ENCODE measurements around the gene ZNF580. TPM values are rescaled to one million over a fixed set of nuclear protein-coding genes. Genes with fewer than 3 reads are reported as not detected.

ZNF580 gene
- total and polyA plus RNA-seq, 2 of the 8 experiments (the other 6 are each of a cell fraction or from before 2014, with no cell fraction given) = 12.0 to 24.6 TPM

- Histone ChIP-seq H2BK120ac (replicated peaks; ENCODE audit: low read depth, low read length) (peak within 1 kb of the TSS; percentile 11), H3K9me3 (ENCODE audit: insufficient read depth in 2 of 2, low read depth in 1 of 2, low read length in 1 of 2) (no peaks in the 10 kb centered on the region), H3K4me1 (replicated peaks in 1 of 4; ENCODE audit: control insufficient read depth in 3 of 4, insufficient read depth in 4 of 4, low read length in 3 of 4) (peaks cover 3 to 18% (median 10%) of the 10 kb centered on the region in 4 experiments; a peak in 6 of 7 replicates), H3K27me3 (replicated peaks in 1 of 4; ENCODE audit: control insufficient read depth in 3 of 4, extremely low read depth in 1 of 4, insufficient read depth in 3 of 4, low read length in 3 of 4) (no peaks in the 10 kb centered on the region), H3K56ac (replicated peaks; ENCODE audit: insufficient read length, low read depth, low read length) (peak within 1 kb of the TSS; percentile 94), H2AFZ (ENCODE audit: low read length) (peak within 1 kb of the TSS; percentile 99), H4K91ac (replicated peaks; ENCODE audit: insufficient read length, low read length) (peak within 1 kb of the TSS; percentile 98), H3K18ac (ENCODE audit: extremely low read depth, low read length) (peak within 1 kb of the TSS; percentile 100), H2BK15ac (ENCODE audit: low read length) (peak within 1 kb of the TSS; percentile 10; the same call in 1 of the 2 replicates), H3K4me2 (ENCODE audit: insufficient read depth in 1 of 2, low read depth in 2 of 2, low read length in 2 of 2) (peak within 1 kb of the TSS; percentile 81 to 94), H3K4ac (replicated peaks; ENCODE audit: insufficient read length, low read depth, low read length) (peak within 1 kb of the TSS; percentile 36), H3K27ac (ENCODE audit: low read depth, low read length) (peak within 1 kb of the TSS; percentile 98), H2AK5ac (ENCODE audit: low read depth, low read length) (peak within 1 kb of the TSS; percentile 96), H3K79me1 (ENCODE audit: low read depth, low read length) (peaks cover 5% of the 10 kb centered on the region; the same call in 1 of the 2 replicates), H2BK20ac (ENCODE audit: low read length) (0 out of 2 replicates have a peak within 1 kb of the TSS, but pooled peaks have one; percentile 13), H3K23ac (ENCODE audit: insufficient read length) (no peak within 1 kb of the TSS), H2BK12ac (ENCODE audit: low read depth, low read length) (peak within 1 kb of the TSS; percentile 98), H4K5ac (ENCODE audit: insufficient read length, low read depth, low read length) (peak within 1 kb of the TSS; percentile 96), H3K36me3 (ENCODE audit: control insufficient read depth in 2 of 4, insufficient read depth in 4 of 4, low read length in 3 of 4) (peaks cover 2 to 9% (median 4%) of the 10 kb centered on the region in 4 experiments; a peak in 3 of 8 replicates), H3K23me2 (ENCODE audit: low read depth, low read length) (peaks cover 13% of the 10 kb centered on the region), H3K9ac (replicated peaks in 1 of 4; ENCODE audit: extremely low read depth in 1 of 4, low read depth in 3 of 4, low read length in 3 of 4) (peak within 1 kb of the TSS; percentile 98 to 100 (median 99)), H4K8ac (ENCODE audit: extremely low read depth, insufficient read depth, low read length) (peak within 1 kb of the TSS; percentile 99), H2BK5ac (ENCODE audit: low read depth, low read length) (peak within 1 kb of the TSS; percentile 100), H3K79me2 (ENCODE audit: control insufficient read depth in 1 of 2, insufficient read depth in 2 of 2, low read length in 2 of 2) (peaks cover 44 to 47% of the 10 kb centered on the region in 2 experiments), H3K14ac (ENCODE audit: insufficient read length) (peak within 1 kb of the TSS; percentile 62), H4K20me1 (replicated peaks in 1 of 2; ENCODE audit: control insufficient read depth in 1 of 2, insufficient read depth in 2 of 2, low read length in 2 of 2) (peaks cover 19 to 20% of the 10 kb centered on the region in 2 experiments), H3K4me3 (ENCODE audit: extremely low read depth in 1 of 4, insufficient read depth in 2 of 4, low read depth in 3 of 4, low read length in 4 of 4) (peak within 1 kb of the TSS; percentile 84 to 93 (median 92))
- DNase-seq (ENCODE audit: low read depth in 1 of 2, low spot score in 2 of 2) (peak in 1 of 2 experiments; percentile 97), FAIRE-seq (no peak)
- WGBS, 2 experiments (ENCODE audit: extremely low coverage in 1 of 2, insufficient coverage in 1 of 2, insufficient read length in 1 of 2, insufficient replicate concordance in 2 of 2, low coverage in 1 of 2, low lambda C conversion rate in 2 of 2, missing lambda C conversion rate in 1 of 2) = 1% methylated on average over 34 of the region's 95 CpGs; no CpG with 5 or more reads in 1 of the 2 experiments
- ChIA-PET POLR2A (ENCODE audit: partially characterized antibody) (interaction anchor here (0.6 to 2.8 kb wide), 19 partner anchors 9 to 514 kb away, joined by 3 to 16 read pairs (median 5); partner anchors contain the start of genes EPN1, FIZ1, TMEM238 and ZNF524), CTCF (ENCODE audit: partially characterized antibody) (interaction anchor here (0.6 to 1.0 kb wide), 16 partner anchors 13 to 653 kb away, joined by 3 to 10 read pairs (median 3); no protein-coding TSS in a partner anchor)
- TF ChIP-seq BACH1 (IDR thresholded peaks at IDR 0.05; ENCODE audit: low read length) (no peak), SP4 (IDR thresholded peaks at IDR 0.05; ENCODE audit: low read length) (no peak), JUN (IDR thresholded peaks at IDR 0.05; ENCODE audit: low read depth, low read length) (no peak), ASH2L (IDR thresholded peaks at IDR 0.05; ENCODE audit: low read length) (peak; percentile 87), SIRT6 (IDR thresholded peaks at IDR 0.05; ENCODE audit: low read length) (no peak), PHF8 (conservative IDR thresholded peaks at IDR 0.05; ENCODE audit: low read depth, low read length) (peak; percentile 89), MAX (IDR thresholded peaks at IDR 0.05) (peak; percentile 87), GTF2F1 (IDR thresholded peaks at IDR 0.05; ENCODE audit: borderline replicate concordance, low read depth, low read length) (no peak), MAFK (IDR thresholded peaks at IDR 0.05; ENCODE audit: low read depth, low read length) (no peak), CHD2 (IDR thresholded peaks at IDR 0.05; ENCODE audit: low read length) (no peak), CREB1 (IDR thresholded peaks at IDR 0.05) (peak; percentile 60; the same call in 1 of the 2 replicates), ATF3 (IDR thresholded peaks at IDR 0.05; ENCODE audit: insufficient read depth, low read depth, low read length) (no peak)
Observed at GRCh38 chr19:55654868-55655647, 14.3 kb downstream of the ZNF580 start, which contains the start of gene U2AF2. Gene U2AF2 (plus strand): TSS chr19:55655035. CDS start chr19:55655105, 70 bp downstream.

Data from H1 (cell line).